Liver (tissue), 9 donors: ENCODE measurements around the gene SFN. TPM values are rescaled to one million over a fixed set of nuclear protein-coding genes. Genes with fewer than 3 reads are reported as not detected.

Experiments used
- DNase-seq: peaks from one replicate; pipeline ENCODE4 v3.0.0-alpha.2; 2017; ENCODE audit warnings: low spot score
- H3K27ac ChIP-seq, 2 donors: one replicate each; pipeline ENCODE4 v1.7.0; 2013; ENCODE audit warnings: inconsistent platforms in 2 of 2, low read length in 2 of 2, control low read depth in 1 of 2, low read depth in 1 of 2, mild to moderate bottlenecking in 1 of 2
- H3K27me3 ChIP-seq, 4 donors: one replicate each; pipeline versions ENCODE4 v1.6.1 to v1.7.0; 2013; ENCODE audit warnings: low read length in 3 of 4, inconsistent platforms in 1 of 4, mild to moderate bottlenecking in 1 of 4, moderate library complexity in 1 of 4; ENCODE audit not compliant: control insufficient read depth in 4 of 4, insufficient read depth in 4 of 4
- H3K36me3 ChIP-seq, 4 donors: one replicate each; pipeline versions ENCODE4 v1.6.1 to v1.7.0; 2013; ENCODE audit warnings: low read length in 3 of 4, mild to moderate bottlenecking in 3 of 4, low read depth in 1 of 4, moderate library complexity in 1 of 4; ENCODE audit not compliant: control insufficient read depth in 4 of 4, insufficient read depth in 3 of 4
- H3K4me1 ChIP-seq, 4 donors: one replicate each; pipeline versions ENCODE4 v1.6.1 to v1.7.0; 2013; ENCODE audit warnings: low read length in 3 of 4, mild to moderate bottlenecking in 3 of 4, moderate library complexity in 1 of 4; ENCODE audit not compliant: control insufficient read depth in 4 of 4, insufficient read depth in 4 of 4
- H3K4me3 ChIP-seq, 3 donors: one replicate each; pipeline versions ENCODE4 v1.6.1 to v1.7.0; 2013; ENCODE audit warnings: low read length in 3 of 3, control low read depth in 1 of 3, low read depth in 1 of 3, mild to moderate bottlenecking in 1 of 3
- H3K9ac ChIP-seq, 2 donors: one replicate each; pipeline ENCODE4 v1.7.0; 2013; ENCODE audit warnings: low read length in 2 of 2, mild to moderate bottlenecking in 2 of 2, moderate library complexity in 2 of 2, control low read depth in 1 of 2, low read depth in 1 of 2
- H3K9me3 ChIP-seq, 4 donors: one replicate each; pipeline versions ENCODE4 v1.6.1 to v1.7.0; 2013; ENCODE audit warnings: low read length in 3 of 4; ENCODE audit not compliant: control insufficient read depth in 4 of 4
- EGR1 ChIP-seq, 2 donors: IDR thresholded peaks; 2 replicates each; pipeline ENCODE4 v1.6.1; 2016 to 2018; ENCODE audit warnings: antibody characterized with exemption in 2 of 2, low read depth in 2 of 2
- FOXA1 ChIP-seq: IDR thresholded peaks from 2 replicates; pipeline ENCODE4 v1.6.1; 2016; ENCODE audit warnings: antibody characterized with exemption
- FOXA2 ChIP-seq: IDR thresholded peaks from 2 replicates; pipeline ENCODE4 v1.6.1; 2016; ENCODE audit warnings: antibody characterized with exemption
- GABPA ChIP-seq, 2 donors: IDR thresholded peaks in 1 of 2; conservative IDR thresholded peaks in 1 of 2; 2 replicates each; pipeline ENCODE4 v1.6.1; 2016; ENCODE audit warnings: antibody characterized with exemption in 2 of 2, mild to moderate bottlenecking in 1 of 2, moderate library complexity in 1 of 2
- HNF4A ChIP-seq, 2 donors: conservative IDR thresholded peaks; 2 replicates each; pipeline ENCODE4 v1.6.1; 2016; ENCODE audit warnings: antibody characterized with exemption in 2 of 2, mild to moderate bottlenecking in 2 of 2
- HNF4G ChIP-seq: IDR thresholded peaks from 2 replicates; pipeline ENCODE4 v1.6.1; 2016; ENCODE audit warnings: antibody characterized with exemption
- JUND ChIP-seq, 2 donors: IDR thresholded peaks; 2 replicates each; pipeline ENCODE4 v1.6.1; 2016; ENCODE audit warnings: antibody characterized with exemption in 2 of 2
- NR2F2 ChIP-seq: IDR thresholded peaks from 2 replicates; pipeline ENCODE4 v1.6.1; 2016; ENCODE audit warnings: antibody characterized with exemption
- RAD21 ChIP-seq, 2 donors: IDR thresholded peaks; 2 replicates each; pipeline ENCODE4 v1.6.1; 2016; ENCODE audit warnings: antibody characterized with exemption in 2 of 2, mild to moderate bottlenecking in 2 of 2
- RXRA ChIP-seq, 2 donors: IDR thresholded peaks; 2 replicates each; pipeline ENCODE4 v1.6.1; 2017 to 2018; ENCODE audit warnings: antibody characterized with exemption in 2 of 2, mild to moderate bottlenecking in 1 of 2
- SP1 ChIP-seq: IDR thresholded peaks from 2 replicates; pipeline ENCODE4 v1.6.1; 2018; ENCODE audit warnings: antibody characterized with exemption, mild to moderate bottlenecking
- YY1 ChIP-seq: IDR thresholded peaks from 2 replicates; pipeline ENCODE4 v1.6.1; 2016; ENCODE audit warnings: antibody characterized with exemption, mild to moderate bottlenecking
- WGBS: extraction: QIAGEN DNeasy Blood & Tissue Kit; methylation state at CpG from one replicate; pipeline ENCODE4 v1.1.7; 2013; 5-methylcytosine and 5-hydroxymethylcytosine counted together
- polyA plus RNA-seq, 2 donors: library from polyadenylated mRNA; stranded (reverse) in 1 of 2; unstranded in 1 of 2; fragments of 200-250 nt in 1 of 2; fragments of >200 nt in 1 of 2; fragmentation: Nextera tagmentation in 1 of 2; extraction: Ambion mirVana in 1 of 2; gene quantifications; one replicate each; pipeline versions ENCODE4 v1.2.1 to v1.2.3, GENCODE V29; 2013 to 2015
- total RNA-seq, 2 donors: library from RNA; depleted of rRNA; stranded (reverse); fragments of >200 nt; gene quantifications; one replicate each; pipeline ENCODE4 v1.2.3, GENCODE V29; 2014
- TF ChIP-seq, protein P1 (sequence below): IDR thresholded peaks from 2 replicates; pipeline ENCODE4 v1.6.1; 2016; ENCODE audit warnings: antibody characterized with exemption
- TF ChIP-seq, protein P2 (sequence below): IDR thresholded peaks from 2 replicates; pipeline ENCODE4 v1.6.1; 2016; ENCODE audit warnings: antibody characterized with exemption, mild to moderate bottlenecking
- TF ChIP-seq, protein P3 (sequence below): fragments of 150-350 bp; IDR thresholded peaks from 2 replicates; pipeline ENCODE4 v1.5.1; 2017; ENCODE audit warnings: improper control_type of control experiment, low read depth, low read length; ENCODE audit not compliant: missing input control
- TF ChIP-seq, protein P4 (sequence below): IDR thresholded peaks from 2 replicates; pipeline ENCODE4 v1.6.1; 2016; ENCODE audit warnings: antibody characterized with exemption
- TF ChIP-seq, protein P5 (sequence below): IDR thresholded peaks from 2 replicates; pipeline ENCODE4 v1.6.1; 2016; ENCODE audit warnings: antibody characterized with exemption
- donor health status: healthy.
- donor health status: healthy.
- donor health status: healthy.
- donor health status: healthy.
- donor health status: healthy.

Gene SFN
- total and polyA plus RNA-seq, 4 donors: 0.17 to 0.69 TPM; not detected in 2

DNA sequence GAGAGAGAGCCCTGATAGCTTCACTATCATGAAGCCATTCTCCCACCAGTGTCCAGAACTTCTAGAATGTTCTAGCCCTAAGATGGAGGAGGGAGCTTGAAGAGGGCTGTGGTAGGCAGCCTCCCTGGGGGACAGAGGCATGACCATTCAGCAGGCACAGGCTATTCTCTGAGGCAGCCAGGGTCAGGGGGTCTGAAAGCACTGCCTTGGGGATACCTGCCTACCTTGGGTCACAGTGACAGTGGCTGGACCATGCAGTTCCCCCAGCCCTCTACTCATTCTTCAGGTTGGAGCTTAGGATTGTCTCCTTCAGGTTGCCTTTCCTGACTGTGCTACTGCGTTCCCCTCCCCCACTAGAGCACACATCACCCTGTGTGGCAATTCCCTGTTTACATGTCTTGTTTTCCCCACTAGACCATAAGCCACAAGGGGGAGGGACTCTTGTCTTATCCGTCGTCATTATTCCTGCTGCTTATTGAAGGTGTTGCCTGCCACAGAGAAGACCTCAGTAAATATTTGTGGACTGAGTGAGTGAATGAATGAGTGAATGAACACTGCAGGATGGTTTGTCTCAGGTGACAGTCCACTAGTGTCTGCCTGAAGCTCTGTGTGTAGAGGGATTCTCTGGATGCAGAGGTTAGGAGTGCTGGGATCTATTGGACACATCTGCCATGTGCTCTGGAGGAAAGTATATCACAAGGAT, 31.3 kb upstream of the SFN start:
- Histone ChIP-seq H3K9ac (peak overlapping the region; percentile 48 to 60), H3K27ac (peak overlapping the region; percentile 83 to 93), H3K4me3 (no peak overlapping the region), H3K9me3 (no peaks in the 10 kb centered on the region), H3K4me1 (peaks cover 12 to 55% (median 42%) of the 10 kb centered on the region in 4 donors), H3K36me3 (peaks cover 3 to 26% (median 16%) of the 10 kb centered on the region in 4 donors), H3K27me3 (no peaks in the 10 kb centered on the region)
- DNase-seq: no peak
- TF ChIP-seq, protein P1, sequence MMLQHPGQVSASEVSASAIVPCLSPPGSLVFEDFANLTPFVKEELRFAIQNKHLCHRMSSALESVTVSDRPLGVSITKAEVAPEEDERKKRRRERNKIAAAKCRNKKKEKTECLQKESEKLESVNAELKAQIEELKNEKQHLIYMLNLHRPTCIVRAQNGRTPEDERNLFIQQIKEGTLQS: no peak
- TF ChIP-seq EGR1 (IDR thresholded peaks at IDR 0.05; ENCODE audit: low read depth in 2 of 2) (no peak), HNF4G (no peak), RAD21 (IDR thresholded peaks at IDR 0.05) (peak; percentile 27 to 46), FOXA2 (peak; percentile 98), JUND (IDR thresholded peaks at IDR 0.05) (no peak), FOXA1 (peak; percentile 96), GABPA (IDR thresholded peaks at IDR 0.05 in 1 of 2, conservative IDR thresholded peaks at IDR 0.05 in 1 of 2) (peak in 1 of 2 donors; percentile 13), NR2F2 (no peak), HNF4A (conservative IDR thresholded peaks at IDR 0.05) (peak; percentile 57 to 62), RXRA (IDR thresholded peaks at IDR 0.05) (peak; percentile 80 to 85), SP1 (peak; percentile 91), YY1 (peak; percentile 33)
- TF ChIP-seq, protein P2, sequence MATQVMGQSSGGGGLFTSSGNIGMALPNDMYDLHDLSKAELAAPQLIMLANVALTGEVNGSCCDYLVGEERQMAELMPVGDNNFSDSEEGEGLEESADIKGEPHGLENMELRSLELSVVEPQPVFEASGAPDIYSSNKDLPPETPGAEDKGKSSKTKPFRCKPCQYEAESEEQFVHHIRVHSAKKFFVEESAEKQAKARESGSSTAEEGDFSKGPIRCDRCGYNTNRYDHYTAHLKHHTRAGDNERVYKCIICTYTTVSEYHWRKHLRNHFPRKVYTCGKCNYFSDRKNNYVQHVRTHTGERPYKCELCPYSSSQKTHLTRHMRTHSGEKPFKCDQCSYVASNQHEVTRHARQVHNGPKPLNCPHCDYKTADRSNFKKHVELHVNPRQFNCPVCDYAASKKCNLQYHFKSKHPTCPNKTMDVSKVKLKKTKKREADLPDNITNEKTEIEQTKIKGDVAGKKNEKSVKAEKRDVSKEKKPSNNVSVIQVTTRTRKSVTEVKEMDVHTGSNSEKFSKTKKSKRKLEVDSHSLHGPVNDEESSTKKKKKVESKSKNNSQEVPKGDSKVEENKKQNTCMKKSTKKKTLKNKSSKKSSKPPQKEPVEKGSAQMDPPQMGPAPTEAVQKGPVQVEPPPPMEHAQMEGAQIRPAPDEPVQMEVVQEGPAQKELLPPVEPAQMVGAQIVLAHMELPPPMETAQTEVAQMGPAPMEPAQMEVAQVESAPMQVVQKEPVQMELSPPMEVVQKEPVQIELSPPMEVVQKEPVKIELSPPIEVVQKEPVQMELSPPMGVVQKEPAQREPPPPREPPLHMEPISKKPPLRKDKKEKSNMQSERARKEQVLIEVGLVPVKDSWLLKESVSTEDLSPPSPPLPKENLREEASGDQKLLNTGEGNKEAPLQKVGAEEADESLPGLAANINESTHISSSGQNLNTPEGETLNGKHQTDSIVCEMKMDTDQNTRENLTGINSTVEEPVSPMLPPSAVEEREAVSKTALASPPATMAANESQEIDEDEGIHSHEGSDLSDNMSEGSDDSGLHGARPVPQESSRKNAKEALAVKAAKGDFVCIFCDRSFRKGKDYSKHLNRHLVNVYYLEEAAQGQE: peak; percentile 33
- TF ChIP-seq, protein P3, sequence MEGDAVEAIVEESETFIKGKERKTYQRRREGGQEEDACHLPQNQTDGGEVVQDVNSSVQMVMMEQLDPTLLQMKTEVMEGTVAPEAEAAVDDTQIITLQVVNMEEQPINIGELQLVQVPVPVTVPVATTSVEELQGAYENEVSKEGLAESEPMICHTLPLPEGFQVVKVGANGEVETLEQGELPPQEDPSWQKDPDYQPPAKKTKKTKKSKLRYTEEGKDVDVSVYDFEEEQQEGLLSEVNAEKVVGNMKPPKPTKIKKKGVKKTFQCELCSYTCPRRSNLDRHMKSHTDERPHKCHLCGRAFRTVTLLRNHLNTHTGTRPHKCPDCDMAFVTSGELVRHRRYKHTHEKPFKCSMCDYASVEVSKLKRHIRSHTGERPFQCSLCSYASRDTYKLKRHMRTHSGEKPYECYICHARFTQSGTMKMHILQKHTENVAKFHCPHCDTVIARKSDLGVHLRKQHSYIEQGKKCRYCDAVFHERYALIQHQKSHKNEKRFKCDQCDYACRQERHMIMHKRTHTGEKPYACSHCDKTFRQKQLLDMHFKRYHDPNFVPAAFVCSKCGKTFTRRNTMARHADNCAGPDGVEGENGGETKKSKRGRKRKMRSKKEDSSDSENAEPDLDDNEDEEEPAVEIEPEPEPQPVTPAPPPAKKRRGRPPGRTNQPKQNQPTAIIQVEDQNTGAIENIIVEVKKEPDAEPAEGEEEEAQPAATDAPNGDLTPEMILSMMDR: peak; percentile 6
- TF ChIP-seq, protein P4, sequence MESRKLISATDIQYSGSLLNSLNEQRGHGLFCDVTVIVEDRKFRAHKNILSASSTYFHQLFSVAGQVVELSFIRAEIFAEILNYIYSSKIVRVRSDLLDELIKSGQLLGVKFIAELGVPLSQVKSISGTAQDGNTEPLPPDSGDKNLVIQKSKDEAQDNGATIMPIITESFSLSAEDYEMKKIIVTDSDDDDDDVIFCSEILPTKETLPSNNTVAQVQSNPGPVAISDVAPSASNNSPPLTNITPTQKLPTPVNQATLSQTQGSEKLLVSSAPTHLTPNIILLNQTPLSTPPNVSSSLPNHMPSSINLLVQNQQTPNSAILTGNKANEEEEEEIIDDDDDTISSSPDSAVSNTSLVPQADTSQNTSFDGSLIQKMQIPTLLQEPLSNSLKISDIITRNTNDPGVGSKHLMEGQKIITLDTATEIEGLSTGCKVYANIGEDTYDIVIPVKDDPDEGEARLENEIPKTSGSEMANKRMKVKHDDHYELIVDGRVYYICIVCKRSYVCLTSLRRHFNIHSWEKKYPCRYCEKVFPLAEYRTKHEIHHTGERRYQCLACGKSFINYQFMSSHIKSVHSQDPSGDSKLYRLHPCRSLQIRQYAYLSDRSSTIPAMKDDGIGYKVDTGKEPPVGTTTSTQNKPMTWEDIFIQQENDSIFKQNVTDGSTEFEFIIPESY: no peak
- TF ChIP-seq, protein P5, sequence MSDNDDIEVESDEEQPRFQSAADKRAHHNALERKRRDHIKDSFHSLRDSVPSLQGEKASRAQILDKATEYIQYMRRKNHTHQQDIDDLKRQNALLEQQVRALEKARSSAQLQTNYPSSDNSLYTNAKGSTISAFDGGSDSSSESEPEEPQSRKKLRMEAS: peak; percentile 55
- 31% methylated on average over 3 of the region's 3 CpGs for WGBS
